NCI-H460 (cell line): Measurements from ENCODE around the gene MCC. TPM values are rescaled to one million over a fixed set of nuclear protein-coding genes. Genes with fewer than 3 reads are reported as not detected.

ENCODE experiments used
- DNase-seq: peaks from one replicate; pipeline ENCODE4 v3.0.0-alpha.2; 2016; ENCODE audit warnings: low read depth; ENCODE audit errors: extremely low read depth
- total RNA-seq: library from RNA; depleted of rRNA; stranded (reverse); fragments of >200 nt; shearing (Covaris generic); gene quantifications from 2 replicates; pipeline ENCODE4 v1.2.3, GENCODE V29; 2014

The MCC gene
- total RNA-seq, 1 experiment from 2014 or later = 19.5 TPM

- DNase-seq = no peak
These were observed 256.0 kb downstream of the MCC start for GRCh38 chr5:113232221-113232620.

GRCh38 chr5:113231653-113232000, 256.6 kb downstream of the MCC start:
- DNase-seq = no peak

- DNase-seq = no peak
These were observed 257.3 kb downstream of the MCC start for GRCh38 chr5:113230711-113231652.

- no peak for DNase-seq
These were observed 260.5 kb downstream of the MCC start for GRCh38 chr5:113227798-113228197.

- no peak for DNase-seq
These were observed 262.0 kb downstream of the MCC start for GRCh38 chr5:113226116-113226736.

- DNase-seq = no peak
These were observed 263.0 kb downstream of the MCC start for GRCh38 chr5:113225259-113225658.

GRCh38 chr5:113224605-113225065, 263.6 kb downstream of the MCC start:
- no peak for DNase-seq

- no peak for DNase-seq
These were observed 264.2 kb downstream of the MCC start for GRCh38 chr5:113223831-113224604.

GRCh38 chr5:113223315-113223714, 264.9 kb downstream of the MCC start:
- no peak for DNase-seq

GRCh38 chr5:113221294-113222176, 266.7 kb downstream of the MCC start:
- no peak for DNase-seq

GRCh38 chr5:113219695-113220094, 268.6 kb downstream of the MCC start:
- DNase-seq = no peak

- no peak for DNase-seq
These were observed 269.2 kb downstream of the MCC start for GRCh38 chr5:113218906-113219517.

GRCh38 chr5:113218200-113218599, 270.1 kb downstream of the MCC start:
- DNase-seq = no peak

GRCh38 chr5:113217619-113218184, 270.6 kb downstream of the MCC start:
- DNase-seq = no peak

GRCh38 chr5:113216545-113216944, 271.7 kb downstream of the MCC start:
- no peak for DNase-seq

- DNase-seq = no peak
These were observed 272.7 kb downstream of the MCC start for GRCh38 chr5:113215401-113216060.

GRCh38 chr5:113214606-113215323, 273.5 kb downstream of the MCC start:
- no peak for DNase-seq
